Measurements from ENCODE around the gene IQSEC3. TPM values are rescaled to one million over a fixed set of nuclear protein-coding genes. Genes with fewer than 3 reads are reported as not detected.
A peak's percentile ranks its signal among the peaks of the same experiment; 100 is the strongest.

Gene IQSEC3
- total RNA-seq, 1 experiment from 2014 or later: not detected

- no peak for DNase-seq (ENCODE audit: low read depth)
Measured at GRCh38 chr12:163406-163986, 96.9 kb downstream of the IQSEC3 start.

- DNase-seq (ENCODE audit: low read depth): no peak
Measured at GRCh38 chr12:164207-164606, 97.6 kb downstream of the IQSEC3 start.

- no peak for DNase-seq (ENCODE audit: low read depth)
Measured at GRCh38 chr12:165862-166368, 99.3 kb downstream of the IQSEC3 start.

DNA sequence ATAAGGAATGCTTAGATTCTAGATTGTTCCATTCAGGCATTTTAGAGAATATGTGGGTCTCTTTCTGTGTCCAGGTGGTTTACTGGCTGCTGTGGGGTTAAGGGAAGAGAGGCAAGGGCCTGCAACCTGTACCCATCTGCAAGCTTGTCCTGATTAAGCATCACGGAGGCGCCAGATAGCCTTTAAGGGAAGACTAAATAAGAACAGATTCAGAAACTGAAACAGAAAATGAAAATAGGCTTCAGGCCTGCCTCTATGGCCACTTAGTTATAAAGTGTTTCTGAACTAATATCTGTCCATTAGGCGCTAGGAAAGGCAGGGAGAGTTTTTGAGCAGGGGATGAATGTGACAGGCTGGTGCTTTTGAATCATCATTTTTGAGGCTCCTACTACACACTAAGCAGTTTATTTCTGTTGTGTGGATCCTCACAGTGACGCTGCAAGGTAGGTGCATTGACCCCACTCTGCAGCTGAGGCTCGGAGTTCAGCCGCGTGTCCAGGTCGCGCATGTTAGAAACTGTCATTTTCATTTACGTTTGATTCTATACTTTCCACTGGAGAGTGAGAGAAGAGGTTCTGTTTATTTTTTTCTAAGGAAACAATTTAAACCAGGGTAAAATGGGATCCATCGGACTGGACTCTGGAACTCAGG is 100.0 kb downstream of the IQSEC3 start:
- DNase-seq (ENCODE audit: low read depth): no peak

DNA sequence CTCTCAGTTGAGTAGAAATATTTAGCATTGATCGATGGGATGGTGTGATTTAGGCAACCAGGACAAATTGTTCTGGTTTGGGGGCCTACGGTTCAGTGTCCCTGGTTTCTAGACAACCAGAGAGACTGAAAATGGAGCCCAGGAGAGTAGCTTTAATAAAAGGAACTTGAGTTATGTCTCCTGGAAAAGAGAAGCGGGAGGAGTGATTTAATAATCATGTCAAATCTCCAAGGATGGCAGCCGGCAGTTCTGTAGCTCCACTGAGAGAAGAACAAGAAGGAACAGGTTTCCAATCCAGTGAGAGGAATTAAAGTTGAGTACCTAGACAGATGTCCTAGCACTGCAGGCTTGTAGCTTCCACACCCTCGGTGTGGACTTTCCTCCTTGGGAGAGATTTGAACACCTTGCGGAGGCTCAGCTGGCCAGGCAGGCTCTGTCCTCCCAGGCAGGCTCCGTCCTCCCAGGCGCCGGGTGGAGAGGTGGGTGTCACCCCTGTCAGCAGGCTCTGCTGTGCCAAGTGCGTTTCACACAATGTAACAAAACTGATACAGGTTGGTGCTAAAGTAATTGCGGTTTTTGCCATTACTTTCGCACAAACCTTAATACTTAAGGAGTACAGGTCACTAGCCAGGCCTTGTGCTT is 101.5 kb downstream of the IQSEC3 start:
- DNase-seq (ENCODE audit: low read depth): no peak

DNA sequence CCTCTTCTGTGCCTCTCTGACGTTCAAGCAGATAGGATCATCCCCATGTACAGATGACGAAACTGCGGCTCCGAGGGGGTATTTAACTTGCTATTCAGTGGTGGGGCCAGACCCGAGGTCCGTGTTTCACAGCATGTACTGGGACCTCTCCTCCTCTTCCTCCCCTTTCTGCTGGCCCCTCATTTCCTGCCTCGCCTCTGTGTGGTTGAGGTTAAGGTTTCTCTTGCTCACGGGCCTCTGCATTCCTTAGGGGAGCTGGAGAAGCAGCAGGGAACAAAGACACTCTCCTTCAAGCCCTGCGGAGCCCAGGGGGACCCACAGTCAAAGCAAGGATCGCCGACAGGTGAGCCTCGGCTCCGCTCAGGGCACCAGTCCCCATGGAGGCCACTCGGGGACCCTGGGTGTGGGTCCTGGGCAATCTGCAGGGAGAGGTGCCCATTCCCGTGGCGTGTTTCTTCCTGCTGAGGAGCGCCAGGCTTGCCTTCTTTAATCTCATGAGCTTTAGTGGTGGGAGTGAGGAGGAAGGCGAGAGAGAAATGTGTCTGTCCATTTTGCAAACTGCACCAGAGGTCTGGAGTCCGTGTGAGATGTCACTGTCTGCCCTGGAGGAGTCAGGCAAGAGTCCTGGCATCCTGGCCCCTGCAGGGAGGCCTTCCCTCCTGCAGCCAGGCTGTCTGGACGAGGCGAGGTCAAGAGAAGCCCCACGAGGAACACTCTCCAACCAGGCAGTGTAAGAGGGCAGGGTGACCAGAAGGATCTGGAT is 102.4 kb downstream of the IQSEC3 start:
- no peak for DNase-seq (ENCODE audit: low read depth)

- DNase-seq (ENCODE audit: low read depth): no peak
Measured at GRCh38 chr12:169528-170370, 103.2 kb downstream of the IQSEC3 start.

- DNase-seq (ENCODE audit: low read depth): no peak
Measured at GRCh38 chr12:170371-171225, 104.0 kb downstream of the IQSEC3 start.

DNA sequence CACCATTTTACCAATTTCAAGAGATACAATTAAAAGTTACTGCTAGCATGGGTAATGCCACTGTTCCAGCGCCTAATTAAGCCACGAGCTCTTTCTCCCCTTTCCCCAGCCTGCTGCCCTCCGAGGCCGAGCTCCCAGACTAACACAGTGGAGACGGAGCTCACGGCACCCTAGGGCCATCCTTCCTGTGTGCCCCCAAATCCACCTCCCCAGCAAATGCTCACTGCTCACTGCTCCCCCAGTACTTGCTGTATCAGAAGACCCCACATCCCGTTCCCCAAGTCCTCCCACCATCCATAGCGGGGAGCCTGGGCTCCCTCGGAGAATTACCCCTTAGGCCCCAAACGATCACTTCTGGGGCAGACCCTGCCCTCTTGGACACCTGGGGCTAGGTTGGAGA is 104.7 kb downstream of the IQSEC3 start:
- DNase-seq (ENCODE audit: low read depth): no peak

GRCh38 chr12:171743-172676 is 105.4 kb downstream of the IQSEC3 start:
- no peak for DNase-seq (ENCODE audit: low read depth)

DNA sequence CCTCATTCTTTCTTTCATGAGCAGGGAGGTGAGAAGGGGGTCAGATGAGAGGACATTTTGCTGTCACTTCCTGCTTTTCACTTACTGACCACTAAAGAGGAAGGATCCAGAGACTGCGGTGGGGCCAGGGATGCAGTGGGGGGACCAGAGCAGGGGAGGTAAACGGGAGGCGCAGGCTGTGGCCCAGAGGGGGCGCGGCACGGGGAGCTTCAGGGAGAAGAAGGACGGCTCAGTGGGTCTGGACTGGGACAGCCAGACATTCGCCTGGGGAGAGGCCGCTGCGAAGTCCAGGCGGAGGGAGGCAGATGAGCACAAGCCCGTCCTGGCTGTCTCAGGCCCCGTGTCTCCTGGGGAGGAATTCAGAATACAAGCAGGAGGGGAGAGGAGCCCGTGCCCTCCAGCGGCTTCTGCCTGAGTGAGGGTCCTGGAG is 106.2 kb downstream of the IQSEC3 start:
- DNase-seq (ENCODE audit: low read depth): no peak

- no peak for DNase-seq (ENCODE audit: low read depth)
Measured at GRCh38 chr12:174124-174523, 107.6 kb downstream of the IQSEC3 start.

- no peak for DNase-seq (ENCODE audit: low read depth)
Measured at GRCh38 chr12:174596-174995, 108.0 kb downstream of the IQSEC3 start.

GRCh38 chr12:175250-175649 is 108.7 kb downstream of the IQSEC3 start:
- no peak for DNase-seq (ENCODE audit: low read depth)

- no peak for DNase-seq (ENCODE audit: low read depth)
Measured at GRCh38 chr12:175759-176158, 109.2 kb downstream of the IQSEC3 start.

GRCh38 chr12:176321-177181 is 110.0 kb downstream of the IQSEC3 start:
- peak; percentile 22 for DNase-seq (ENCODE audit: low read depth)

GRCh38 chr12:177336-177979 is 110.9 kb downstream of the IQSEC3 start:
- no peak for DNase-seq (ENCODE audit: low read depth)

Data from RPMI7951 (cell line).